ENCODE measurements around the gene SH3BP5.

The SH3BP5 gene

GRCh38 chr3:15294929-15295328 is 37.5 kb downstream of the SH3BP5 start:
- peak; percentile 18 for DNase-seq

- DNase-seq = no peak
Observed at GRCh38 chr3:15292765-15293522, 39.4 kb downstream of the SH3BP5 start.

- DNase-seq = peak; percentile 8
Observed at GRCh38 chr3:15291589-15292541, 40.5 kb downstream of the SH3BP5 start.

GRCh38 chr3:15290736-15291135 is 41.6 kb downstream of the SH3BP5 start:
- DNase-seq = no peak

GRCh38 chr3:15289661-15290060 is 42.7 kb downstream of the SH3BP5 start:
- no peak for DNase-seq

- DNase-seq = no peak
Observed at GRCh38 chr3:15288331-15289035, 43.9 kb downstream of the SH3BP5 start.

- DNase-seq = no peak
Observed at GRCh38 chr3:15287565-15288330, 44.6 kb downstream of the SH3BP5 start.

GRCh38 chr3:15286022-15286421 is 46.4 kb downstream of the SH3BP5 start:
- DNase-seq = no peak

GRCh38 chr3:15284121-15284889 is 48.1 kb downstream of the SH3BP5 start:
- DNase-seq = peak; percentile 97

- no peak for DNase-seq
Observed at GRCh38 chr3:15283702-15284101, 48.7 kb downstream of the SH3BP5 start.

GRCh38 chr3:15281817-15282216 is 50.6 kb downstream of the SH3BP5 start:
- no peak for DNase-seq

GRCh38 chr3:15280853-15281532 is 51.4 kb downstream of the SH3BP5 start:
- no peak for DNase-seq

- DNase-seq = no peak
Observed at GRCh38 chr3:15279671-15280402, 52.5 kb downstream of the SH3BP5 start.

- no peak for DNase-seq
Observed at GRCh38 chr3:15279205-15279604, 53.2 kb downstream of the SH3BP5 start.

GRCh38 chr3:15277861-15278500 is 54.4 kb downstream of the SH3BP5 start:
- no peak for DNase-seq

- DNase-seq = no peak
Observed at GRCh38 chr3:15276028-15276724, 56.2 kb downstream of the SH3BP5 start.

GRCh38 chr3:15273227-15273626 is 59.2 kb downstream of the SH3BP5 start:
- no peak for DNase-seq

GRCh38 chr3:15272426-15273196 is 59.8 kb downstream of the SH3BP5 start:
- DNase-seq = peak; percentile 8

Data from NCI-H69 (cell line).